NCI-H345 (cell line): ENCODE data around the gene HAVCR2.
"Not testable (repeated sequence)": the region's sequence is repeated elsewhere in the genome, so short reads cannot be mapped to it uniquely, and the experiment has no call there.

Experiments
- DNase-seq: peaks from one replicate; lab custom pipeline; 2025; lab: John Stamatoyannopoulos, UW

HAVCR2 gene

DNA sequence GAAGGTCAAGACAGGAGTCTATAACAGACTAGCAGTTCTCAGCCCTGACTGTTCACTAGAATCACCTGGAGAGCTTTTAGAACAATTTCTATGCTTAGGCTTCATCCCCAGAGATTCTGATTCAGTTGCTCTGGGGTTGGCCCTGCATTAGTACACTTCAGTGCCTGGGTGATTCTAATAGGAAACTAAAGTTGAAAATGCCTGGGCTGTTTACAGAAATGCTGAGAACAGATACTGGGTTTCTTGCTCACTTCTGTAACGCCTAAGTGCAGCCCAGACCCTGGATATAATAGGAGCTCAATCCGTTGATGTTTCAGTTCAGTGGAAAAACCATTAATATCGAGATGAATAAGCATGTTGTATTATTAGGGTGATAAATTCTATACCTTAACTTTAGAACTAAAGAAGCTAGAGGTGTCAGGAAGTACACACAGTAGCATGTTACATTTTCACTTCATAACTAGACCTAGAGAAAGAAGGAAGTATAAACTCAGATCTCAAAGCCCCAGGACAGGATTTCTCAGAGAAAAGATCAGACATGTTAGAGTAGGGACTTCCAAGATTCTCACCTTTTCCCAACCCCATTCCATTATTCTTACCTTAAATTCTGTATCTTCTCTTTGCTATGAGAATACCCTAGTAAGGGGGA is 20.4 kb downstream of the HAVCR2 start:
- DNase-seq: no peak

DNA sequence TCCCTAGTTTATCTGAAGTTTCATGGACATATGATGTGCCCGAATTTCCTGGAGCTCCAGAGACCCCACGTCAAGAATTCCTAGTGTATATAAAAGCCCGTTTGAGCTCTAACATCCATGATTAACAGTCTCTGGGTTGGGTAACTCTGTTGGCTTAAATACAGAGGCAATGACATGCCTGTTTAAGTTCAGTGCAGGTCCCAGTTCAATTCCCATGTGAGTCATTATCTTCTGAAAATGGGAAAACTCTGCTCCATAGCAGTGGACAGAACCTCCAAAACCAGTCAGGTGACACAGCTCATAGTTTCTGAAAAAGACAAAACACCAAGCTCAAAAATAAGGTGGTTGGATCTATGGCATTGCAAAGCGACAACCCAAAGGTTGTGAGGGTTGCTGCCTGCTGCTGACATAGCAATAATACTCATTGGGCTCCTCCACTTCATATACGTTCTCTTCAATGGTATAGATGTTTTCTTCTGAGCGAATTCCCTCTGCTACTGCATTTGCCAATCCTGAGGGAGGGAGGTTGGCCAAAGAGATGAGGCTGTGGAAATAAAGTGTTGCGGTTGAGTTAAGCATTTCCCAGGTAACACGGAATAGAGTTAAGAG is 22.0 kb downstream of the HAVCR2 start:
- DNase-seq: no peak

DNA sequence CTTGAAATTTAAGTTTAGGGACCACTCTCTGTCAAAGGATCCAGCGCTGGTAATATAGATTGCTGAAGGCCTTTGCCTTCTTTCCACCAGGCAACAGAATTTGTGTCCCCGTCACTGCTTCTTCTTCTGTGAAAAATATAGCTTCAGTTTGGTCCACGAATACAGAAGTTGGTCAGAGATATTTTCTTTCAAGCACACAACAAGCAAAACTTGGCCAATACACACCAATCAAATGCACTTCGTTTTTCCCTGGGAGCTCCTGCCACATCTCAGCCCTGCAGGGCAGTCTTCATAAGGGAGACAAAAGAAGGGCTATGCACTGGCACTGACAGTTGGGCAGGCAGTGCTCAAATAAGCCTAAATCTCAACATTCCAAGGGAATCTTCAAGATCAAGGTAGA is 22.9 kb downstream of the HAVCR2 start:
- DNase-seq: no peak

DNA sequence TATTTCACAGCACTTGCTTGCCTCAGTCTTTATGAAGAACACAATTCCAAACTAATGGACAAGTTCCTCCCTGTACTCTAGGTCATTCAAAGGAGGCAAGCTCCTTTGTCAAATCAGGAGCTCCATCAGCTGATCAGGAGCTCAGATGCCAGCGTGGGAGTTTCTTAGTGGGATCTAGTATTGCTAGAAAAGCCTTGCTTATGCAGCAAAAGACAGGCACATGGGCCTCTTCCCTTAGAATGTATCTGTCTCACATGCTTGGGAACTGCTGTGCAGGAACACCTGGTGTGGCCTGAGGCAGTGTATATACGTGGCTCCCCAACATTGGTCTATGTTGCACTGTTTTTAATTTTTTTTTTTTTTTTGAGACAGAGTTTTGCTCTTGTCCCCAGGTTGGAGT is 28.6 kb downstream of the HAVCR2 start:
- DNase-seq: no peak

DNA sequence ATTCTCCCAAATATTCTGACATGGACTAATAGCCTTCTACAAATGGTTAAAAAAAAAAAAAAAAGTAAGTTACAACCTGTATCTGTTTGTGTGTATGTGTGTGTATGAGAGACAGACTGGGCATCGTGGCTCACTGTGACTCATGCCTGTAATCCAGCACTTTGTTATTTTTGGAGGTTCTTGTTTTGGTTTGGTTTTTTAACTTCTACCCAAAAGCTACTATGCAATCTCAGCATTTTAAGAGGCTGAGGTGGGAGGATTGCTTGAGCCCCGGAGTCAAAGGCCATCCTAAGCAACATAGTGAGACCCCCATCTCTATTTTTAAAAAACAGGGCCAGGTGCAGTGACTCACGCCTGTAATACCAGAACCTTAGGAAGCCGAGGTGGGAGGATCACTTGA is 32.3 kb downstream of the HAVCR2 start:
- no peak for DNase-seq

DNA sequence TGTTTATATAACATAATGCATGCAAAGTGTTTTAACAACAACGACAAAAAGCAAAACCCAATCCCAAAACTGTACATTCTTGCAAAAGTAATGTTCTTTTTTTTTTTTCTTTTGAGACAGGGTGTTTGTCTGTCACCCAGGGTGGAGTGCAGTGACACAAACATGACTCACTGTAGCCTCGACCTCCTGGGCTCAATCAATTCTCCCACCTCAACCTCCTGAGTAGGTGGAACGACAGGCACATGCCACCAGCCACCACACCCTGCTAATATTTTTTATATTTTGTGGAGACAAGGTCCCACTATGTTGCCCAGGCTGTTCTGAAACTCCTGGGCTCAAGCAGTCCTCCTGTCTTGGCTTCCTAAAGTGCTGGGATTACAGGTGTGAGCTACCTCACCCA is 36.3 kb downstream of the HAVCR2 start:
- no peak for DNase-seq

DNA sequence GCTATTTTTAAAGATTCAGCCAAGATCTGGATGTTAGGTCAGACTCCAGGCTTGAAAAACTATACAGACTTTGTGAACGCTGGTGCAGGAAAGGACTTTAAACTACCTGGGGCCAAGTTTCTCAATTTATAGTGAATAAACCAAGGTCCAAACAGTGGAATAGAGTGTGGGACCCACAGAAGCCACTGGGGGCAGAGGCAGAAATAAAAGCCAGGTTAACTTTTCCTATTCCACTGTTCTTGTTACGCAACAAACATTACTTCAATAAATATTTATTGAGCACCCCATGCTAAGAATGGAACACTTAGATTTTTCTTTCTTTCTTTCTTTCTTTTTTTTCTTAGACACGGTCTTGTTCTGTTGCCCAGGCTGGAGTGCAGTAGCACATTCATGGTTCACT is 38.9 kb downstream of the HAVCR2 start:
- no peak for DNase-seq

DNA sequence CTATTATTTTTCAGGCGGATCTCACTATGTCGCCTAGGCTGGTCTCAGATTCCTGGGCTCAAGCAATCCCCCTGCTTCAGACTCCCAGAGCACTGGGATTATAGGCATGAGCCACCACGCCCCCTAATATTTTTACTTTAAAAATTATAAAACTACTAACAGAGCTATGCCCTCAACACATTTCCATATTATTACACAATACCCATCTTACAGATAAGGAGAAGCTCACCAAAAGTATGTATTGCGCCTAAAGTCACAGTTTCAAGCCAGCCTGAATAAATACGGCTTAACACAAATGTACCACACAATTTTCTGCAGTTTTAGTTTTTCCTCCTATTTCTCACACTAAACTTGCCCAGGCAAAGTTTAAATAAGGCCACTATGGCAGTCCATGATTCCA is 40.1 kb downstream of the HAVCR2 start:
- no peak for DNase-seq

DNA sequence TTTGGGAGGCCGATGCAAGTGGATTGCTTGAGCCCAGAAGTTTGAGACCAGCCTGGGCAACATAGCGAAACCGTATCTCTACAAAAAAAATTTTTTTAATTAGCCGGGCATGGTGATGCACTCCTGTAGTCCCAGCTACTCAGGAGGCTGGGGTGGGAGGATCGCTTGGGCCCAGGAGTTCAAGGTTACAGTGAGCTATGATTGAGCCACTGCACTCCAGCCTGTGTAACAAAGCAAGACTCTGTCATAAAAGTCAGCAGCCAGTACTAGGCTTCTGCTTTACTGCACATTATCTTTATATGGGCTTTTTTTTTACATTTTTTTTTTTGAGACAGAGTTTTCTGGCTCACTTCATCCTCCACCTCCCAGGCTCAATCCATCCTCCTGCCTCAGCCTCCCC is 40.5 kb downstream of the HAVCR2 start:
- no peak for DNase-seq

DNA sequence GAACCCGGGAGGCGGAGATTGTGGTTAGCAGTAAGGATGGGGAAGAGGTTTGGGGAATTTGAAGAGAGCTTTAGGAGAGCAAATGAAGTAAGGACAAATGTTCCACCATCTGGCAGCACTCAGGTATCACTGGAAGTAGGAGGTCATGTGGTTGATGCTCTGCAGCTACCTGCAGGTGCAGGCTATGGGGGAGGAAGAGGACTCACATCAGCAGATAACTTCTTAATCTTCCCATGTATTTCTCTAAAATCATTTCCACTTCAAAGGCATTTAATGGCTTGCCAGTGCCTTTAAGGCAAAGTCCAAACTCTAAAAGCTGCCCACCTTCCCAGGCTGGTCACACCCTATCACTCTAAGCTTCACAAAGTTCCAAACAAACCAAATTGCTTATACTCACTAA is 41.8 kb downstream of the HAVCR2 start:
- no peak for DNase-seq

DNA sequence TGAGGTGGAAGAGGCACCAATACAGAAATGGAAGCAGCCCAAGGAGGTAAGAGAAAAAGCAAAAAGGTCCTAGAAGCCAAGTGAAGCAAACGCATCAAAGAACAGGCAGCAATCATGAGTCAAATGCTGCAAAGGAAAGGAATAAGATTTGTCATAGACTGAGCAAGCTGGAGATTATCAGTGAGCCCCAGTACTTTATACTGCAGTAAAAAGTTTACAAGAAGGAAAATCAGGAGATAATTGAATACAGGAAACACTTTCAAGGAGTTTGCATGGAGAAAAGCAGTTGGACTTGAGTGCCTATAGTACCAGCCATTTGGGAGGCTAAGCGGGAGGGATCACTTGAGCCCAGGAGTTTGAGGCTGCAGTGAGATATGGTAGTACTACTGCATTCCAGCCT is 42.8 kb downstream of the HAVCR2 start:
- no peak for DNase-seq

DNA sequence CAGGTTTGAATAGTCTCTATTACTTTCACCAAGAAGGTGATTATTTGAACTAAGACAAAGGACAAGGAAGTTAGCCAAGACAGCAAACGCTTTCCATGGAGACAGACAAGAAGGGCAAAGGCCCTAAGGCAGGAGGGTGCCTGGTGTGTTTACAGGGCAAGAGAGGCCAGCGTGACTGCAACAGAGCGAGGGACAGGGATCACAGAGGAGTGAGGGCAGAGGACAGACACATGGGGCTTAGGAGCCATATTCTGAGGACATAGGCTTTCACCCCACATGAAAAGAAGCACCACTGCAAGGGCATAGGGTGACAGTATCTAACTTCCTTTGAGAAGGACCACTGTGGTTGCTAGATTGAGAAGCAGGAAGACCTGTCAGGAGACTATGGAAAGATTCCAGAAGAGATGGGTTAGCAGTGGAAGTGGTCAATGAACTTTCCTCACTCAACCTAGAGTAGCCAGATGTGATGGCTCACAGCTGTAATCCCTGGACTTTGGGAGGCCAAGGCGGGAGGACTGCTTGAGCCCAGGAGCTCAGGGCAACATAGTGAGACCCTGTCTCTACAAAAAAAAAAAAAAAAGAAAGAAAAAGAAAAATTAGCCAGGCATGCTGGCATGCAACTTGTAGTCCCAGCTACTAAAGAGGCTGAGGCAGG is 44.9 kb downstream of the HAVCR2 start:
- DNase-seq: no peak

DNA sequence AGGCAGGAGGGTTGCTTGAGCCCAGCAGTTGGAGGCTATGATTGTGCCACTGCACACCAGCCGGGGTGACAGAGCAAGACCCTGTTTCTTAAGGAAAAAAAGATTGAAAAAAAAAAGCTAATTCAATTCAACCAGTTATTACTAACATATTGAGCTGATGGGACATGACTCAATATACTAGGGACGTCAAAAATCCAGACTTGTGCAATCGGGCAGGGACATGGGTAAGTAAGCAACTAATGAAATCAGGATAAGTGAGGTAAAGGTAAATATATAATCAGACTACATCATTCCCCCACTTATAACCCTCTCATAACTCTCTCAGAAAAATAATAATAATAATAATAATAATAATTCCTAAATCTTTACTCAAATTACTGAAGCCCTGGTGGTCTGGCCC is 49.0 kb downstream of the HAVCR2 start:
- DNase-seq: no peak

DNA sequence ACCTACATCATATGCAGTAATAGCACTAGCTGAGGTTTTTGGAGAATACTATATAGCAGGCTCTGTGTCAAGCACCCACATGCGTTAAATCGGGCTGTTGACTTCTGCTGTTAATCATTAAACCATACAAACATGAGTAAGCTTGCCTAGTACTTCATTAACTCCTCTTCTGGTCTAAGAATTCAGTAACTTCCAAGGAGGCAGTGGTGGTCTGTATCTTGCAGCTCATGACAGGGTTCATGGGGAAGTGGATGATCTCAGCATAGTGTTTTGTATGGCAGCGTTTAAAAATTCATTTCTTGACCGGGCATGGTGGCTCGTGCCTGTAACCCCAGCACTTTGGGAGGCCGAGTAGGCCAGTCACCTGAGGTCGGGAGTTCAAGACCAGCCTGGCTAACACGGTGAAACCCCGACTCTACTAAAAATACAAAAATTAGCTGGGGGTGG is 49.7 kb downstream of the HAVCR2 start, which contains the start of gene HAVCR1:
TSS of gene HAVCR1 (minus strand) at position 24 of the 447 bp plus-strand sequence. CDS start 1,173 bp downstream, outside the sequence.
- no peak for DNase-seq

DNA sequence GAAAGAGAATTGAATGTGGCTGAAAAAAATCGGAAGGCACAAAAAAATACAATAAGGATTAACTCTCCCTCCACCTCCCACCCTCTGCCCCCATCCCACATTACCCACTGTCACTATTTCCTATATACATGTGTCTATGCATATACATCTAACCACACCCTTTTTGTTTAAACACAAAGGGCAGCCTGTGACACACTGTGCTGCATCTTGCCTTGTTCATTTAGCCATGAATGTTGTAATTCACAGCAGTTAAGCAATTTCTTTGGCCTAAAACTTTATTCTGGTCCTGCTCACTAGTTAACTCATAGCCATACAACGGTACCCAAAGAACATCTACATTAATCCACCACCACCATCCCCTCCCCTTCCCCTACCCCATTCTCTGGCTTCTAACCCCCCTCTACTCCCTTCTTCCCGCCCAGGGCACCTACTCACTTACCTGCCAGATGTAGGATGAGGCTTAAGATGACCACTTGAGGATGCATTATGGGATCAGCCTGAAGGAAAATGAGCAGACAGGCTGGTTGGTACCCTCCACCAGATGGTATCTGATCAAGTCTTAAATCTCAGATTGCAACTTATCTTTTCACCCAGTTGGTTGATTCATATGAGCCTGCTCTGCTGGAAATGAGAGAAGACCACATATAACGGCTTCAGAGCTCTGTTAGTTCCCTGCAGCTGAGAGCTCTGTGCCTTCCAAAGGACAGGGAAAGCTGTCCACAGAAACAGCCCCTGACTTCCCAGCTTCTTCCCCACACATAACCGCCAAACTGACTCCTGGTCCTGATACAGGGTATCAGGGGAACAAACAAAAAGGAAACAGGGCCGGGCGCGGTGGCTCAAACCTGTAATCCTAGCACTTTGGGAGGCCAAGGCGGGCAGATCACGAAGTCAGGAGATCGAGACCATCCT is 51.1 kb downstream of the HAVCR2 start:
- no peak for DNase-seq

DNA sequence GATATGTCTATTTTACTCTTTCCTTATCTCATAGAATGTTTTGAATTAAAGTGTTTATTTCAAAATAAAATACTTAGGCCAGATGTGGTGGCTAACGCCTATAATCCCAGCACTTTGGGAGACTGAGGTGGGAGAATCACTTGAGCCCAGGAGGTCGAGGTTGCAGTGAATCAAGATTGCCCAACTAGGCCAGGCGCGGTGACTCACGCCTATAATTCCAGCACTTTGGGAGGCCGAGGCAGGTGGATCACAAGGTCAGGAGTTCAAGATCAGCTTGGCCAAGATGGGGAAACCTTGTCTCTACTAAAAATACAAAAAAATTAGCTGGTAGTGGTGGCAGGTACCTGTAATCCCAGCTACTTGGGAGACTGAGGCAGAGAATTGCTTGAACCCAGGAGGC is 52.0 kb downstream of the HAVCR2 start:
- not testable (repeated sequence) for DNase-seq

DNA sequence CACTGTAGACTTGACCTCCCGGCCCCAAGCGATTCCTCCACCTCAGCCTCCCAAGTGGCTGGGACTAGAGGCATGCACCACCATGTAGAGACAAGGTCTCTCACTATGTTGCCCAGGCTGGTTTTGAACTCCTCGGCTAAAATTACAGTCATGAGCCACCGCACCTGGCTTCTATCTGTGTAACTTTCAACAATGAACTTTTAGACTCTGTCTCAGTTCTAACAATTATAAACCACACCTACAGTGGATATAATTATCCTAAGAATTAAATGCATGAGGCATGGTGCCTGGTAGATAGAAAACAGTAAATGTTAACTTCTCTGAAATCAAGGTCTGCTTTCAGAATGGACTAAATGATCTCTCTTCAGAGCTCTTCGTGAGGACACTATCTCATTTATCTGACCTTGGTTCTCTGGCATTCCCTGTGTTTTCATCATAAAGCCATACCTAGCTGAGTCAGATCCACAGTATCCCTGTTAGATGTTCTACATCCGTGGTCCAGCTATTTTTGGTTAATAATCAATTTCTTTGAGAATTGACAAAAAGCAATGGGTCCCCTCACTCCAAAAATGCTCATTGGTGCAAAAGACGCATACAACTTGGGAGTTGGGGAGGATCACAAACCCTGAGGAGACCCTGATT is 57.1 kb downstream of the HAVCR2 start:
- DNase-seq: no peak

DNA sequence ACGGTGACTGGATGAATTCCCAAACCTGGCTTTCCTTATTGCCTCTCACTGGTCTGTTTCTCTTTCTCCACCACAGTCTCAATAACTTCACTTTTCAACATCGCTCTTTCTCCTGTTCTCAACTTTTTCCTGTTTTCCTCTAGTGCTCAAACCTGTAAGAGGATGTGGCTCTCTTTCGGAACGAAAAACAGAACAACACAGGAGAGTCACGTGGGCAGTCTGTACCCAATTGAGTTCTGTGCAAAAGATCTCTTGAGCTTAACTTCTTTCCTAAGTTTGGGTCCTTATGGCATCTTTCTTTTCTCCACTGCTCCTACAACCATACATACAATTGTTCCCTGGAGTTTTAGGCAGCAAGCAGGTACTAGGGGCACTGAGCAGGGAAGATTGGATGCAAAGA is 58.8 kb downstream of the HAVCR2 start:
- DNase-seq: no peak

DNA sequence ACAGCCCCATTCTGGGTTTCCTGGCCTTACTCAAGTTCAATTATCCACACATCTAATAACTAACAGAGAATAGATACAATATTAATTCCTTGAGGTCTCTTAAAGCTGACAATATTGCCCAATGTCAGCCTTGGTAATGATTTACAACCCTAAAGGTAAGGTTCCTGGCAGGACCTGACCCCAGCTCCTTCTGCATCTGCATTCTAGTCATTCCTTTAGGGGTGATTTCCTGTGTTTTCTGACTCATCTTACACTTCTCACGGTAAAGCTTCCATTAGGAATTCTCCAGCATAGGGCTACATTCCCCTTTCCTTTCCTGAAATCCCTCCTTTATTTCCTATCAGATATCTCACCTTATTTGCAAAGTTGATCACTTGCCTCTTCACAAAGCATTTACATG is 59.2 kb downstream of the HAVCR2 start:
- no peak for DNase-seq

DNA sequence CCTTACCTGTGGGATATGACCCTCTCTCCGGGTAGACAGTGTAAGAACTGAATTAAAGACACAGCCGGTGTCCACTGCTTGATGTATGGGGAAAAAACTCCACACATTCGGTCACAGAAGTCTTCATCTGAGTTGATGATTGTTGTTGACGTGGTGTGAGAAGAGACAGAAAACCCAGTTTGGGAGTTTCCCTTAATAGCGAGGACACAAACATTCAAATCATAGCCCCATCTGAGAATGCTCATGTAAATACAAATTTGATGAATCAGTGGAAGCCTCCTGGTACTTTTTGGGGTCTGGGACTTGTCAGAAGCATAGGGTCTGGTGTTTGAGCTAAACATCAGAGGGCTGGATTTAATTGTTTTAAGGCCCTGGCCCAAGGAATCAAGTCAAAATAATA is 60.9 kb downstream of the HAVCR2 start:
- no peak for DNase-seq

DNA sequence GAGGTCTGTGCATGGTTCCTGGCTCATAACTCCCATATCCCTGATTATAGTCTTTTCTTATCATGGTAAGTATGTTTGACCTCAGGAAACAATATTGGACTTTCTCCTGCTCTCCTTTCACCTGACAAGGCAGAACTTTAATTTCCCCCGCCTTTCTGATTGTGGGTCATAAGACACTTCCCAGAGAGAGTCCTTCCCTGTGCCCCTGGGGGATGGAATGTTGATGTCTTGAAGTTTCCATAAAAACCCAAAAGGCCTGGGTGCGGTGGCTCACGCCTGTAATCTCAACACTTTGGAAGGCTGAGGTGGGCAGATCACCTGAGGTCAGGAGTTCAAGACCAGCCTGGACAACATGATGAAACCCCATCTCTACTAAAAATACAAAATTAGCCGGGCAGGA is 61.8 kb downstream of the HAVCR2 start:
- not testable (repeated sequence) for DNase-seq

DNA sequence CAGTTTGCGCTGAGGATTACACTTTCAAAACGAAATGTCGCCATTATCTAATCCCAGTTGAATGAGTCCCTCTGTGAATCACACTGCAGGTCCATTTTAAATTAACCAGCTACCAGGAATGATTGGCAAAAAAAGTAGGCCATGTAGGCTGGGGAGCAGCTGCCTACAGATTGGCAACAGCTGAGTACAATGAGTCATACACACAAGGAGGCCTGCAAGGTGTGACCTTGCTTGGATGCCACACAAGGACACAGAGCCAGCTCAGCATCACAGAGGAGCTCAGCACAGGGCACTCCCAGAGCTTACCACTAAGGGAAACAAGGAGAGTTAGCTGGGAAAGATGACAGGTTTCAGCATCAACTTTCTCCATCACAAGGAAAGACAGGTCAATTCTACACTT is 62.8 kb downstream of the HAVCR2 start:
- DNase-seq: no peak
